Measurements from ENCODE around the gene CMBL.
A peak's percentile ranks its signal among the peaks of the same experiment; 100 is the strongest.
"Not testable (repeated sequence)": the region's sequence is repeated elsewhere in the genome, so short reads cannot be mapped to it uniquely, and the experiment has no call there.

The CMBL gene

DNA sequence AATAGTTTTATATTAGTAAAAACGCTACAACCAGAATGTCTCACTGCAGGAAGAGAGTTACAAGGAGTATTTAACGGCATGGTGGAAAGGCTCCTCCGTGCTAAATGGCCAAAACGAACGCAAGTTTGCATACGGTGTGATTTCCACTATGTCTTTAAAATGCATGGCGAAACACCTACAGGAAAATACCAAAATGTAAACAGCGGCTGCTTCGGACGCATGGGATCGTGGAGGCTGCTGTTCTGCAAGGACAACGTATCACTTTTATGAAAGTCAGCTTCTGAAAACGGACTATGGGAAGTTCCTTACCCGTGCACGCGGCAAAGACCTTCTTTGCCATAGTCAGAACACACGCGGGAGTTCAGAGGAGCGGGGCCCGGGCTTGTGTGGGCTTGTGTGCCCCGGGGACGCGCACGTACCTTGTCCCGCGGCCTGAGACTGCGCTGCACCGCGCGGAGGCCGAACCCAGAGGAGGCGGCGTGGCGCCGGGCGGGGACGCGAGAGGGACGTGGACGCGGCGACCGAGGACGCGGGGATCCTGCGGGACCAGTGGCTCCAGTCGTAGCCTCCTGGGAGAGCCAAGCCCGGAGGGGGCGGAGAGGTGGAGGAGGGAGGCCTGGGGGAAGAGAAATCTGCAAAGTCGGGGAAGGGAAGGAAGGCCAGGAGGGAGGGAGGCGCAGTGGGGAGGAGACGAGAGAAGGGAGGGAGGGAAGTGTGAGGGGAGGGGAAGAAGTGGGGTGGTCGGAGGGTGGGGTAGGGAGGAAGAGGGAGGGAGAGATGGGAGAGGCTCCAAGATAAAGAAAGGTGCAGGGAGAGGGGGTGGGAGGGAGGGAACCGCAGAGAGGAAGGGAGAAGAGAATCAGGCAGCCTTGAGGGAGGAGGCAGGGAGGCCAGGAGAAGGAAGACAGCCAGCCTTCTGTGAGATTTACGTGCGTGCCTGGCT, at the start of gene CMBL:
Gene CMBL (minus strand): TSS at position 697 of the 943 bp plus-strand sequence. CDS start 17,140 bp downstream, outside the sequence.
- no peak for DNase-seq

DNA sequence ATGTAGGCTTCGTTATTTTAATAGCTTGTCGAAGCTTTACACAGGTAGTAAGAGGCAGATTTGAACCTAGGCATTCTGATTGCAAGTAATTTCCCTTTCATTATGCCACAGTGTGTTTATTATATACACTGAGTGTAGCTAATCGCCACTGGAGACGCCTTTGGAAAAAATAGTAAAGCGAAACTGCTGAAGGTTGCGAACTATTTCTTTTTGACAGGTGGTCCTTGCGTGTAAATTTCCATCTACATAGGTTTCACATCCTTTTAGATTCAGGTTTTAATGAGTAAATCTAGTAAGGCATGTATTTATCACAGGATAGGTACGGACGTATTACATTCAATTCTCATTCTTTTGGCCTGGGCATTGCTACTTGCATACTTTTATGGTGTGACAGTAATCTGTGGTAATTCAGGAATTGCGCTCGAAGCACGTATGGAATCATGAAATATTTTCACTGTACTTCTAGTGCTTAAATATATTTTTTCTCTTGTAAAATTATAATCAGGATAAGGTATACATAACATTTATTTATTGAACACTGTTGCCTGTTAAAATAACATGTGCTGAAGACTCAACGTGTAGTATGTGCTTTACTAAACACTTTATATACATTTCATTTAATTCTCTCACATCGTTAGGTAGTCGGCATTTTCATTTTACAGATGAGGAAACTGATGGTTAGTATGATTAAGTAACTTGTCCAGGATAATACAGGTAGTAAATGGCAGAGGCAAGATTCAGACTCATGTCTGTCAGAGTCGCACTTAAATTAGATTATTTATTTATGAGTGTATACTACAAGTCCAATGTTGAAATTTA, 47.6 kb upstream of the CMBL start:
- no peak for DNase-seq

DNA sequence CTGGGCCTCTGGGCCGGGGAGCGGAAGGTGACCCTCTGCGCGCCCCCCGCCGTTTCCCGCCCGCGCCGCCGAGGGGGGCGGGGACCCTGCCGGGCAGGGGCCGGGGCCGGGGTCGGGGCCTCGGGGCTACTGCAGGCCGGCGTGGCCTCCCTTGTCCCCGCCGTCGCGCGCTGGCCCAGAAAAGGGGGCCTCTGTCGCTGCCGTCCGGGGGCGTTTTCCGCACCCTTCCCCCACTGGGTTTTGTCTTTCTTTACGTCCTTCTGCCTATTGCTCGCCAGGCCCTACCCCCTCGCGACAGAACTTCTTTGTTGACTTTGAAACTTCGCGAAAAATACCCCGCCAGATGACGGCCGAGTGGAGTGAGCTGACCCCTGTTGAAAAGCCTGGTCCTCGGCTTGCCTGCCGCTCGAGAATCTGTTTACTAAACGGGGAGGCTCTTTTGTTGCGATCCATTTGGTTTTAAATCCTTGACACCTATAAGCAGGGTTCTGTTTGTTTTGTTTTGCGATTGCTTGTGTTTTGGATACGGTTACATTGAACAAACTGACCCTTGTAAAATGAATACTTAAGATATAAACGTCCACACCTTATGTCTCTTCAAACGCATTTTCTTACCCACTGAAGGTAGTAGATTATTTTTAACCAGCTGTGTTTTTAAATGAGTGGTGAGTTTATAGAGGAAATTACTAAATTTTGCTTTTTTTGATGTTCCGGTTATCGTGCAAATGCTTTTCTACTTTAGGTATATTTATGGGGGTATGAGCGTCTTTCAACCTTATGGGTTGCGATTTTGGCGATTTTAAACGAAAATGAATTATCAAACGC, 46.6 kb upstream of the CMBL start:
- no peak for DNase-seq

DNA sequence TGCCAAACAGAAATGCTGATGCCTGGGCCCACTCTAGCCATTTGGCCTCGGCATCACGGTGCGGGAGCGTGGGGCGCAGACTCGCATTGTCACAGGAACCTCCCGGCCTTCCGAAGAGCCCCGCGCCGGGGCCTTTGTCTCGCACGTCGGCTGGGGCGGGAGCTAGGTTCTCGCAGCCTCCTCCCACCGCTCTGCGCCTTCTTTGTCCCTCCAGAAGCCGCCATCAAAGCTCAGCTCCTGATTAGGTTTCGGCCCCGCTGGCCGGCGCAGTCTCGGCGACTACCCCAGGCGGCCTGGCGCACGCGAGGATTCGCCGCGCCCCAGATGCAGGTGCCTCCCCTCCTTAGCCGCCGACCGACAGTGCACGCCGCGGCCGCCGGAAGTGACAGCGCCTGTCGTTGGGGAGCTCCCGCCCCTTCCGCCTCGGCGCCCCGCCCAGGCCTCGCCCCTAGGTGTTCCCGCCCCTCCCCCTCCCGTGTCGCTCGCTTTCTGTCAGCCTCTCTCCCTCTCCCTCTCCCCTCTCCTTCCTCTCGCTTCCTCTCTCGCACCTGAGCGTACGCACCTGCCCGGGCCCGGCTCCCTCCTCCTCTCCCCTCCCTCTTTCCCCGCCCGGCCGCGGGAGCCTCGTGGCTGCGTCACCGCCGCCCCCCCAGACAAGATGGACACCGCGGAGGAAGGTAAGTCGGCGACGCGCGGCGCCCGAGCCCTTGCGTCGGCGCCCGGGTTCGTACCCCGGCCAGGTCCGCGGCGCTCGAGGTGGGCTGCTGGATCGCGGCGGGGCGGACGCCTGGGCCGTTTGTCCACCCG, 45.7 kb upstream of the CMBL start, which contains the start of gene MARCHF6:
Gene MARCHF6 (plus strand): TSS at position 455 of the 807 bp plus-strand sequence. CDS start 204 bp downstream, at position 659.
- DNase-seq, result peak; percentile 86

DNA sequence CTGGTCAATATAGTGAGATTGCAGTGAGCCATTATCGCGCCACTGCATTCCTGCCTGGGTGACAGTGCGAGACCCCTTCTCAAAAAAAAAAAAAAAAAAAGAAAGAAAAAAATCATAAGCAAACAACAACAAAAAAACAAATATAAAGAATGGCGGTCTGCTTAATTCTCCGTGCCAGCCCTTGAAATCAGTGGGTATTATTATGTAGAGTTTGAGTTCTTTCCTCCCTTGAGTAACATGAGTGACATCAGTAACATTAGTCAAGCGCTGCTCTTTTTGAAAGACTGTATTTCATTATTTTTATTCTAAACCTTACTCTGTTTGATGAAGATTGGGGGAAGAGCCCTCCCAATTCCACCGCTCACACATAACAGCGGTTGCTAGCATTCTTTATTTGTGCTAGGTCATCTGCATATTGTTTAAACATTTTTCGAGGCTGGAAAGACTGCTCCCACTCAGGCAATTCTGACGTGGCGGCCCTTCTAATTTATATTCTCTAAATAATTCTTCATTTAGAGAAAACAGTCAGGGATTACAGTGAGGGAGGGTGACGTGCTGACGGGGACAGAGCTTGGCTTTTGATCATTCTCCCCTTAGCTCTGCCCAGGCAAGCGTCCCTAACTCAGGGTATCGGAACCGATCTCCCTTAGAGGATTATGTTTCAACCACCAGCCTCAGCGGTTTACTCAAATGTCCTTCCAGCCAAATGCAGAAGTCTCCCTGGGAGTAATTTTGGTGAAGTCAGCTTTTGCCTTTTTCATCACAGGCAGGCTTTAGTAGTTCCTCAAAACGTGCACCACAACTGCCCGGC, 44.9 kb upstream of the CMBL start:
- DNase-seq, result no peak

DNA sequence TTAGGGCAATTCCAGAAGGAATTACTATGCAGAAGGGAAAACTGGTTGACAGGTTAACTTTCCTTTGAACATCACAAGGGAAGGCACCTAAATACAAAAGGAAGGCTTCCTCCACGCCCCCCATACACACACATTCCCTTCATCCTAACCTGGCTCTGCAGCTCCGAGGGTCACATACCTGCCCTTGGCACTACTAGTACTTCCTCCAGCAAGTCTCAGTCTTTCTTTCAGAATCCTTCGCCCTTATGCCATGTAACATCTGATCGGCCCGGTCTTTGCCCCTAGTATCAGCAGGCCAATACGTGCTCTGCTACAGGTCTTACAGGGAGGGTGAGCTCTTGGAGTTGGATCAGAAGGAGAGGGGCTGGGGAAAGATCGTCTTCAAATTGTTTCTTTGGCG, 44.2 kb upstream of the CMBL start:
- DNase-seq, result no peak

DNA sequence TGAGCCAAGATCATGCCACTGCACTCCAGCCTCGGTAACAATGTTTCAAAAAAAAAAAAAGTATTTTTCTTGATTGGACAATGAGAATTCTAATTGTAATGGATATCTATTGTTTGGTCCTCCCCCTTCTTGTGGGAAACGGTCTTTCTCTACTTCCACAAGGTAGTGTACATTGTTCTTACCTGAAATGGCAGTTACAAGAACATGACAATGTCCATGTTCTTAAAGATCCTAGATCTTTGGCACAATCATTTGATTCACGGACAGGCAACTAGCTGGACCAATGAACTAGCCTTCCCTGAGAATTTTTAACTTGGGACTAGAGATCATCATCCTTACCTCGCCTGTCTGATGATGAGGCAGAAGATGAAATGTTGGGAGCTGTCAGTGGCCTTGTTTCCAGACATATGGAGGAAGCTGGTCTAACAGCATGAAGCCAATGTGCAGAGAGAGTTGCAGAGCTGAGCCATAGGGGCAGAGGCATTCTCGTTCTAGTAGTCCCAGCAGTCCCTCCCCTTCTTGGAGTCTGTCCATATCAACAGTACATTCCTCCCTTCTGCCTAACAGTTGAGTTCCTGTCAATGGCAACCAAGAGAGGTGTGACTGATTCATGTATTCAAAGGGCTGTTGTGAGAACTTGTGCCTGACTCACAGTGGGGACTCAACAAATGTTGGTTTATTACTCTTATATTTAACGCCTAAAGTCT, 43.6 kb upstream of the CMBL start:
- DNase-seq, result peak; percentile 84

DNA sequence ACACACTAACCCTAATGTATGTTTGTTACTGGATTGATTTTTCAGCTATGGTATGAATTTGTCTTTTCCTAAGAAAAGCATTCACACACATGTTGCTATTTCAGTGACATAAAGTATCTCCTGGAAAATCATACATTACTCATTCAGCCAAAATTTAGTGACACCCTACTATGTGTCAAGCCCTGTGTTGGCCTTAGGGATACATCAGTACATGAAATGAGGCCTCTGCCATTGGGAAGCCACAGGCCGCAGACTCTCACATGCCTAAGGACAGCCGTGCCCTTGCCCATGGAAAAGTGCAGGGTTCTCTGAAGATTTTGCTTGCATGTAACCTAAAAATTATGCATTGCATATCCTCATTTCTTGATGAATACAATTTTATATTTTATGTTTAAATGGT, 40.6 kb upstream of the CMBL start:
- DNase-seq, result no peak

DNA sequence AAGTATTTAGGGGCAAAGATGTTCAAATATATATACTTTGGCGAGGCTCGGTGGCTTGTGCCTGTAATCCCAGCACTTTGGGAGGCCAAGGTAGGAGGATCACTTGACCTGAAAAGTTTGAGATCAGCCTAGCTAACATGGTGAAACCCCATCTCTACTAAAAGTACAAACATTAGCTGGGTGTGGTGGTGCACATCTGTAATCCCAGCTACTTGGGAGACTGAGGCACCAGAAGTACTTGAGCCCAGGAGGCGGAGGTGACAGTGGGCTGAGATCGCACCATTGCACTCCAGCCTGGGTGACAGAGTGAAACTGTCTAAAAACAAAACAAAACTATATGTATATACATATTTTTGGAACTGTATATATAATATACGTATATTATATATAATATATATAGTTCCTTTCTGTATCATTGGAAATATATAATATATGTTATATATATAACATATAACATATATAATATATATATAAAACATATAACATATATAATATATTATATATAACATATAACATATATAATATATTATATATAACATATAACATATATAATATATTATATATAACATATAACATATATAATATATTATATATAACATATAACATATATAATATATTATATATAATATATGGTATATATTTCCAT, 36.9 kb upstream of the CMBL start:
- not testable (repeated sequence) for DNase-seq

DNA sequence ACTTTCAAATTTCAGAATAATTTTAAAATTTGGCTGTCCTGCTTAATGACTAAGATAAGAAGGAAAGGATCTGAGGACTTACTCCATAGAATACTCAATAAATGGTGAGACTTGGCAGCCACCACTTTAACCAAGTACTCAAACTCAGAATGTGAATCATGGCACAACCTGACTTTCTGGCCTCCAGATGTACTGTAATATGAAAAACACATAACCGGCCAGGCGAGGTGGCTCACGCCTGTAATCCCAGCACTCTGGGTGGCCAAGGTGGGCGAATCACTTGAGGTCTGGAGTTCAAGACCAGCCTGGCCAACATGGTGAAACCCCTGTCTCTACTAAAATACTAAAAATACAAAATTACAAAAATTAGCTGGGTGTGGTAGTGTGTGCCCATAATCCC, 35.8 kb upstream of the CMBL start:
- DNase-seq, result no peak

DNA sequence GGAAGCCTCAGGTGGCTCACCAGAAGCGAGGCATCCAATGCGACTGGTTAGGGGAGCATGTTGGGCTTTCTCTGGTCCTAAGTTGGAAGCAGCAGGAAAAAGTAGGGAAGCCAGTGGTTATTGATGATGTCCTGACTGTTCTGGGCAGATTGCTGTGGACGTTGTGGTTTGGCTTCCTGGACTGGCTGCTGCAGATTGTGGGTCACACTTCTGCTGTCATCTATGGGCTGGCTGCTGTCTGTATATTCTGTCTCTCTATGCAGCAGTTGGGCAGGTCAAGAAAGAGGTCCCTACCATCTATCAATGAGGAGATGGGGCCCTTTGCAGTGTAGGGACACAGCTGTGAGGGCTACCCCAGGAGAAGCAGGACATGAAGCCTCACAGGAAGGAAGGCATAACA, 32.3 kb upstream of the CMBL start:
- DNase-seq, result no peak

DNA sequence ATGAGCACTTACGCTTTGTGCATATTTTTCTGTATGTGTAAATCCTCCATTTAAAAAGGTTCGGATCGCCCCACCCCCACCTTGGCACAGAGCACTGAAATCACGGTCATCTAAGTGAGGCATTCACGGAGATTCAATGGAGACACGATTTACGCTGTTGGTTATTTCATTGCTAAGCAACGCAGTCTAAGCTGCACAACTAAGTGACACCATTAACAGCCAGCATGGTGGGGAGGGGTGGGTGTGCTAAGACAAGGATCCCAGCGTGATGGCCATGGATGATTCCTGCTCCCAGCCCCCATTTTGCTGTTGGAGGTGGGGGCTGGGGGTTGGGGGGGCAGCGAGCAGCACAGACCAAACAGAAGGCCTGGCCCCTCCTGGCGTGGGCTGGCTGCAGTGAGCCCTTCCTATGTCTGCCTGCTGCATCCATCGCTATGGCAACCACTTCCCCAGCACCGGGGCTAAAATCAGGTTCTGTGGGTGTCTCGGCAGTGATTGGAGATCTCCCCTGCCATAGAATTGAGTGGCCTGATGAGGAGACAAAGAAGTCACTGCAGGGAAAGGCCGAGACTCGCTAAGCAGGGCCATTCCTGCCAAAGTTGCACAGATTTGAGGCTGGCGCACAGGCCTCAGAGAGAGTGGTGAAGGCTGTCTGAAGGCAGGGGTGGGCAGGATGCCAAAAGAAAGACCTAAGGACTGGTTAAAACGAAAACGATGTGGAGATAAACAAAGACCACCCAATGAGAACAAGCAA, 31.5 kb upstream of the CMBL start:
- DNase-seq, result no peak

DNA sequence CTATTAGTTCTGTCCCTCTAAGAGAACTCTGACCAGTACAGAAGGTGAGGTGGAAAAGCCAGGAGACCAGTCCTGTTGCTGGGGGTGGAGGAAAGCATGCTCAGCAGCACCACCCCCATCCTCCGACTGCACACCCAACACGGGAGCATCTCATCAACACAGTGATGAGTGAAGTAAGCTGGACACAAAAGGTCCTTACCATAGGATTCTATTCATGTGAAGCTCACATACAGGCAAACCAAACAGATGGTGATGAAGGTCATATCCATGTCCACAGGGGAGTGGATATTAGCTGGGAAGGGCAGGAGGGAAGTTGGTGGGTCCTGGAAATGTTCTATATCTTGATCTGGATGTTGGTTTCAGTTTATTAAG, 31.0 kb upstream of the CMBL start:
- no peak for DNase-seq

DNA sequence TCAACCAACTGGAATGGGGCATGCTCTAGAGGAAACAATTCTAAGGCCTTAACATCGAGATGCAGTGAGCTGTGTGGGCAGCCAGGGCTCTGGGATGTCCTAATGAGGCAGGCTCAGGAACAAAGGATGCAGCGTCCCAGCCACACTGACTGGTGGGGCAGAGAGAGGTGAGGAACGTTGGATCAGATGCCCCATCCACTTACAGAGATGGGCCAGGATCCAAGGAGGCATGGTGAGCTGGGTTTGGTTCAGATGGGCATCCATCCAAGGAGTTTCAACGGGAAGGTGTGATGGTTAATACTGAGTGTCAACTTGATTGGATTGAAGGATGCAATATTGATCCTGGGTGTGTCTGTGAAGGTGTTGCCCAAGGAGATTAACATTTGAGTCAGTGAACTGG, 30.3 kb upstream of the CMBL start:
- DNase-seq, result no peak

DNA sequence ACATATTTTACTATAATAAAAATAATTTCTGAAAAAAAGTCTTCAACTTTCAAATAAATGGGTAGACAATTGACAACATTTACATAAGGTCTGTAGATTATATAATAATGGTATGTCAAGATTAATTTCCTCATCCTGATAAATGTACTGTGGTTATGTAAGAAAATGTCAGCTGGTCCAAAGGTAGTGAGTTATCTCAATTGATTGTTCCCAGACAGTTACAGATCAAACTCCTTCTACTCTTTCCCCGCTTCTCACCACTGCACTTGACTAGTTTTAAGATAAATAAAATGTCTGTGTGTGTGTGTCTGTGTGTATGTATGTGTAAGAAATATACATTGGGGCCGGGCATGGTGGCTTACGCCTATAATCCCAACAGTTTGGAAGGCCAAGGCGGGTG, 29.4 kb upstream of the CMBL start:
- no peak for DNase-seq

DNA sequence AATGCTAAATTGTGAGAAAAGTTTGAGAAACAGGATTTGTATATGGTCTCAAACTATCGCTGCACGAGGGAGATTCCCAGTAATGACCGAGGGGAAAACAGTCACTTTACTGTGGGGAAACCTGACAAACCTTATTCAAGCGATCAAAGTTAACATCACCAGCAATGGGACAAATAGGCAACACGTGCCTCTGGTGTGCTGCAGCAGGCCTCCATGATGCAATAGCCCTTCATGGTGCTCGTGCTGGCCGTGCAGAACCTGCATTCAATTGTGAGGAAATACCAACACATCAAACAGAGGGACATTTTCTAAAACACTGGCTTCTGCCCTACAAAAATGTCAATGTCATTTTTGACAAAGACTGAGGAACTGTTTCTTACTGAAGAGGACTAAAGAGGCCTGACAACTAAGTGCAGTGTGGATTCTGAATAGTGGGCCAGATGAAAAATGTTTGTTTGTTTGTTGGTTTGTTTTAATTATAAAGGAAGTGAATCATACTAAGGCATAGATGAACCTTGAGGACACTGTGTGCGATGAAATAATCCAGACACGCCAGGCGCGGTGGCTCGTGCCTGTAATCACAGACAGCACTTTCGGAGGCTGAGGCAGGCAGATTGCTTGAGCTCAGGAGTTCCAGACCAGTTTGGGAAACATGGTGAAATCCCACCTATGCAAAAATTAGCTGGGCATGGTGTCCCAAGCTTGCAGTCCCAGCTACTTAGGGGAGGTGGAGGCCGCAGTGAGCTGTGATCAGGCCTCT, 28.2 kb upstream of the CMBL start:
- DNase-seq, result no peak

DNA sequence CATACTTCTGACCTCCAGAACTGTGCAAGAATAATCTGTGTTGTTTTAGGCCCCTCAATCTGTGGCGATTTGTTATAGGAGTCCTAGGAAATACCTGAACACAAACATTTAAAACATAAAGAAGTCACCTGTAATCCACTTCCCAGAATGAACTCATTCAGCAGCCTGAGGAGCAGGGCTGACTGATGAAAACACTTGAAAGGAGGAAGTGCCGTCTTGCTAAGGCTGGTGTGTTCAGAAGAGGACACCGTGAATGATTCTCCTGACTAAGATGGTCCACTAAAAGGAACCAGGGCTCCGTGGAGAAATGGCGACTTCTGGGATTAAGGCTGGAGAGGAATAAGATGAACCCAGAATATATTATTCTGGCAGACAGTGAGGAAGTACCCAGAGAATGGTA, 27.1 kb upstream of the CMBL start:
- no peak for DNase-seq

Data from NCI-H226 (cell line).